Mesendoderm (in vitro differentiated cells): ENCODE measurements around the gene KDR.

Source experiments
- DNase-seq: peaks from one replicate; pipeline ENCODE4 v3.0.0; 2013
- H2AK5ac ChIP-seq: 2 replicates; pipeline ENCODE4 v1.6.1; 2013; ENCODE audit warnings: low read length, inconsistent platforms
- H2BK120ac ChIP-seq: 2 replicates; pipeline ENCODE4 v1.6.1; 2013; ENCODE audit warnings: low read depth, mild to moderate bottlenecking, low read length, moderate library complexity, mixed read lengths
- H2BK15ac ChIP-seq: replicated peaks from 2 replicates; pipeline ENCODE4 v1.6.1; 2013; ENCODE audit warnings: low read depth, mild to moderate bottlenecking, moderate library complexity
- H2BK5ac ChIP-seq: 2 replicates; pipeline ENCODE4 v1.6.1; 2013; ENCODE audit warnings: low read length, inconsistent platforms
- H3K18ac ChIP-seq: 2 replicates; pipeline ENCODE4 v1.6.1; 2013; ENCODE audit warnings: mild to moderate bottlenecking, low read length, mixed read lengths
- H3K23ac ChIP-seq: one replicate; pipeline ENCODE4 v1.6.1; 2013; ENCODE audit warnings: low read length
- H3K27ac ChIP-seq: 2 replicates; pipeline ENCODE4 v1.5.1; 2013; ENCODE audit warnings: low read depth, mild to moderate bottlenecking, inconsistent platforms, low read length, moderate library complexity
- H3K27me3 ChIP-seq: 2 replicates; pipeline ENCODE4 v1.6.1; 2013; ENCODE audit warnings: low read length, control low read depth, mild to moderate bottlenecking, inconsistent platforms; ENCODE audit not compliant: insufficient read depth, poor library complexity
- H3K36me3 ChIP-seq: 2 replicates; pipeline ENCODE4 v1.6.1; 2013; ENCODE audit warnings: low read length, inconsistent platforms; ENCODE audit not compliant: control insufficient read depth, insufficient read depth
- H3K4ac ChIP-seq: one replicate; pipeline ENCODE4 v1.6.1; 2013; ENCODE audit warnings: low read depth, mild to moderate bottlenecking, low read length, moderate library complexity
- H3K4me1 ChIP-seq: 2 replicates; pipeline ENCODE4 v1.6.1; 2013; ENCODE audit warnings: low read depth, low read length, inconsistent platforms; ENCODE audit not compliant: control insufficient read depth
- H3K4me2 ChIP-seq: 2 replicates; pipeline ENCODE4 v1.6.1; 2013; ENCODE audit warnings: low read length
- H3K4me3 ChIP-seq: 2 replicates; pipeline ENCODE4 v1.5.1; 2013; ENCODE audit warnings: mild to moderate bottlenecking, low read length
- H3K56ac ChIP-seq: one replicate; pipeline ENCODE4 v1.6.1; 2013; ENCODE audit warnings: low read length
- H3K79me1 ChIP-seq: 2 replicates; pipeline ENCODE4 v1.6.1; 2013; ENCODE audit warnings: low read length, inconsistent platforms
- H3K79me2 ChIP-seq: 2 replicates; pipeline ENCODE4 v1.6.1; 2013; ENCODE audit warnings: mild to moderate bottlenecking, low read length; ENCODE audit not compliant: control insufficient read depth, insufficient read depth
- H3K9ac ChIP-seq: 2 replicates; pipeline ENCODE4 v1.6.1; 2013; ENCODE audit warnings: low read length, inconsistent platforms
- H4K5ac ChIP-seq: one replicate; pipeline ENCODE4 v1.6.1; 2013; ENCODE audit warnings: low read length
- H4K8ac ChIP-seq: one replicate; pipeline ENCODE4 v1.6.1; 2013; ENCODE audit warnings: low read depth, mild to moderate bottlenecking, control low read depth, low read length, moderate library complexity
- WGBS: extraction: QIAGEN DNeasy Blood & Tissue Kit; methylation state at CpG from one replicate; pipeline ENCODE4 v1.1.7; 2013; ENCODE audit warnings: low lambda C conversion rate, missing lambda C conversion rate; ENCODE audit not compliant: insufficient coverage; ENCODE audit errors: extremely low coverage; 5-methylcytosine and 5-hydroxymethylcytosine counted together

Gene KDR

GRCh38 chr4:55038176-55038890 lies 87.1 kb downstream of the KDR start:
- peaks cover under 1% of the 10 kb centered on the region for H3K4me1 ChIP-seq
- H3K4me3 ChIP-seq = no peak overlapping the region
- WGBS = no CpG with 5 or more reads among the region's 2 CpGs
- no peak for DNase-seq
- H3K56ac ChIP-seq = no peak overlapping the region
- no peak overlapping the region for H3K4me2 ChIP-seq
- no peak overlapping the region for H3K18ac ChIP-seq
- H2BK5ac ChIP-seq = no peak overlapping the region
- H3K79me2 ChIP-seq = no peaks in the 10 kb centered on the region
- H3K4ac ChIP-seq = no peak overlapping the region
- H3K23ac ChIP-seq = no peak overlapping the region
- H2AK5ac ChIP-seq = no peak overlapping the region
- H4K8ac ChIP-seq = no peak overlapping the region
- H4K5ac ChIP-seq = no peak overlapping the region
- no peaks in the 10 kb centered on the region for H3K79me1 ChIP-seq
- H3K36me3 ChIP-seq = no peaks in the 10 kb centered on the region
- no peak overlapping the region for H3K27ac ChIP-seq
- H3K27me3 ChIP-seq = no peaks in the 10 kb centered on the region
- H2BK15ac ChIP-seq = no peak overlapping the region
- H2BK120ac ChIP-seq = no peak overlapping the region
- H3K9ac ChIP-seq = no peak overlapping the region

- Histone ChIP-seq H3K4me1 (peaks cover 3% of the 10 kb centered on the region), H3K56ac (no peak overlapping the region), H3K27ac (no peak overlapping the region), H2BK120ac (no peak overlapping the region), H3K23ac (no peak overlapping the region), H3K4me3 (no peak overlapping the region), H3K79me2 (no peaks in the 10 kb centered on the region), H3K27me3 (no peaks in the 10 kb centered on the region), H3K4me2 (no peak overlapping the region), H4K5ac (no peak overlapping the region), H3K36me3 (no peaks in the 10 kb centered on the region), H3K79me1 (no peaks in the 10 kb centered on the region), H2BK5ac (no peak overlapping the region), H3K18ac (no peak overlapping the region), H3K4ac (no peak overlapping the region), H4K8ac (no peak overlapping the region), H2AK5ac (no peak overlapping the region), H2BK15ac (no peak overlapping the region), H3K9ac (no peak overlapping the region)
- no peak for DNase-seq
- WGBS = no CpG with 5 or more reads among the region's 1 CpG
Measured at GRCh38 chr4:55037728-55038127, 87.7 kb downstream of the KDR start.

GRCh38 chr4:55036405-55036804 lies 89.0 kb downstream of the KDR start:
- Histone ChIP-seq H4K8ac (no peak overlapping the region), H3K27ac (no peak overlapping the region), H2AK5ac (no peak overlapping the region), H4K5ac (no peak overlapping the region), H3K4me1 (peaks cover 7% of the 10 kb centered on the region), H3K79me2 (no peaks in the 10 kb centered on the region), H3K9ac (no peak overlapping the region), H3K36me3 (no peaks in the 10 kb centered on the region), H3K56ac (no peak overlapping the region), H3K4ac (no peak overlapping the region), H2BK120ac (no peak overlapping the region), H3K79me1 (no peaks in the 10 kb centered on the region), H3K4me3 (no peak overlapping the region), H3K18ac (no peak overlapping the region), H3K27me3 (no peaks in the 10 kb centered on the region), H2BK15ac (no peak overlapping the region), H2BK5ac (no peak overlapping the region), H3K4me2 (no peak overlapping the region), H3K23ac (no peak overlapping the region)
- no CpG with 5 or more reads among the region's 3 CpGs for WGBS
- DNase-seq = peak; percentile 42

DNA sequence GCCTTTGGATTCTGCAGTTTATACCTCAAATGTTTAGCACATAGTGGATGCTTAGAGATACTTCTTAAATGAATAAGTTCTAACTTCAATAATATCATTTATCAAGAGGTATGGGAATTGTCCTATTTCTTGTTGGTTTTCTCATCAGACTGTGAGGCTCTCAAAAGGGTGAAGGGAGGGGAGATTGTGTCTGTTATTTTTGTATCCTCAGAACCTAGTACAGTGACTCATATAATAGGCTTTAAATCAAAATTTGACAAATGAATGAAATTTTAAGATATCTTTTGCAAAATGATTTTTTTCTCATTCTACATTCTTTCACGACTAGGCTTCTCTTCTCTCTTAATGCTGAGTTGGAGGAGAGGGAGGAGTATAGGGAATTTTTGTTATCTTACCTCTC lies 89.5 kb downstream of the KDR start:
- no peak overlapping the region for H4K8ac ChIP-seq
- DNase-seq = no peak
- H3K4me2 ChIP-seq = no peak overlapping the region
- no peak overlapping the region for H2AK5ac ChIP-seq
- no peak overlapping the region for H3K27ac ChIP-seq
- H3K4me3 ChIP-seq = no peak overlapping the region
- H2BK15ac ChIP-seq = no peak overlapping the region
- H3K79me2 ChIP-seq = no peaks in the 10 kb centered on the region
- H4K5ac ChIP-seq = no peak overlapping the region
- H3K23ac ChIP-seq = no peak overlapping the region
- H3K79me1 ChIP-seq = no peaks in the 10 kb centered on the region
- H3K4ac ChIP-seq = no peak overlapping the region
- H3K56ac ChIP-seq = no peak overlapping the region
- H3K9ac ChIP-seq = no peak overlapping the region
- H2BK120ac ChIP-seq = no peak overlapping the region
- H3K4me1 ChIP-seq = peaks cover 7% of the 10 kb centered on the region
- no peaks in the 10 kb centered on the region for H3K27me3 ChIP-seq
- no peaks in the 10 kb centered on the region for H3K36me3 ChIP-seq
- no peak overlapping the region for H3K18ac ChIP-seq
- WGBS = no CpG with 5 or more reads among the region's 1 CpG
- no peak overlapping the region for H2BK5ac ChIP-seq

GRCh38 chr4:55033296-55033695 lies 92.1 kb downstream of the KDR start:
- no peak overlapping the region for H3K4me3 ChIP-seq
- no peaks in the 10 kb centered on the region for H3K79me1 ChIP-seq
- H3K18ac ChIP-seq = peak overlapping the region; percentile 56
- no peak overlapping the region for H3K9ac ChIP-seq
- H3K79me2 ChIP-seq = no peaks in the 10 kb centered on the region
- no peak overlapping the region for H3K56ac ChIP-seq
- DNase-seq = no peak
- no peaks in the 10 kb centered on the region for H3K27me3 ChIP-seq
- no peak overlapping the region for H2AK5ac ChIP-seq
- H3K23ac ChIP-seq = no peak overlapping the region
- H3K4me2 ChIP-seq = no peak overlapping the region
- no peak overlapping the region for H3K4ac ChIP-seq
- H2BK15ac ChIP-seq = no peak overlapping the region
- H2BK120ac ChIP-seq = no peak overlapping the region
- no peak overlapping the region for H4K8ac ChIP-seq
- H3K4me1 ChIP-seq = peaks cover 7% of the 10 kb centered on the region
- no peak overlapping the region for H4K5ac ChIP-seq
- WGBS = no CpG with 5 or more reads among the region's 8 CpGs
- peak overlapping the region; percentile 38 for H2BK5ac ChIP-seq
- H3K36me3 ChIP-seq = no peaks in the 10 kb centered on the region
- no peak overlapping the region for H3K27ac ChIP-seq

DNA sequence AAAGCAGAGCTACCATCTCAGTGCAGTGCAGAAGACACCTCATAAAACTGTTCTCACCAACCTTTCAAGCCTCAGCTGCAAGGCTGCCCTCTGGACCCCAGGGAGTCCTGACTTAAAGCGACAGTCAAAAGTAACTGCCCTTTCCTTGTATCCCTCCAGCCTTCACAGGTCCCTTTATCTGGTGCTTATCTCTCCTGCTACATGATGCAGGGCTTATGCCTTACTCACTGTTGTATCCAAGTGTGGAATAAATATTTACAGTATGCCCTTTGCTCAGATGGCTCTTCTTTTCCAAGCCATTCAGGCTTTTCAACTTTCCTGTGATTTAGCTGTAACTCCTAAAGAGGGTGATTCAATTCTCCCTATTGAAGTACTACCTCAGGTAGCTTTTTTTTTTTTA lies 92.6 kb downstream of the KDR start:
- Histone ChIP-seq H3K4me2 (no peak overlapping the region), H2BK5ac (no peak overlapping the region), H2AK5ac (no peak overlapping the region), H3K9ac (no peak overlapping the region), H3K18ac (peak overlapping the region; percentile 56), H3K27me3 (no peaks in the 10 kb centered on the region), H3K56ac (no peak overlapping the region), H2BK15ac (no peak overlapping the region), H2BK120ac (no peak overlapping the region), H4K8ac (no peak overlapping the region), H4K5ac (no peak overlapping the region), H3K79me1 (no peaks in the 10 kb centered on the region), H3K79me2 (no peaks in the 10 kb centered on the region), H3K36me3 (no peaks in the 10 kb centered on the region), H3K4ac (no peak overlapping the region), H3K4me1 (peaks cover 7% of the 10 kb centered on the region), H3K23ac (no peak overlapping the region), H3K27ac (no peak overlapping the region), H3K4me3 (no peak overlapping the region)
- WGBS = no CpG with 5 or more reads among the region's 1 CpG
- DNase-seq = peak; percentile 90
